Gastroesophageal sphincter (tissue), 3 donors: ENCODE results near the gene TLX3.

Experiments
- CTCF ChIP-seq, 4 experiments: fragments of 200-600 bp in 2 of 4; fragments of 450-650 bp in 2 of 4; sonication (generic) in 1 of 4; IDR thresholded peaks; one replicate each; pipeline ENCODE4 v1.5.1; 2017 to 2019; ENCODE audit warnings: antibody characterized with exemption in 4 of 4, mild to moderate bottlenecking in 2 of 4, moderate library complexity in 2 of 4
- EP300 ChIP-seq: sonication (generic); formaldehyde crosslinking; IDR thresholded peaks from one replicate; pipeline ENCODE4 v1.6.1; 2017; ENCODE audit warnings: antibody characterized with exemption, mild to moderate bottlenecking
- POLR2A ChIP-seq, 2 donors: fragments of 450-650 bp; IDR thresholded peaks; one replicate each; pipeline ENCODE4 v1.6.1; 2017; ENCODE audit warnings: antibody characterized with exemption in 2 of 2, mild to moderate bottlenecking in 2 of 2, moderate library complexity in 1 of 2
- POLR2AphosphoS5 ChIP-seq: sonication (generic); formaldehyde crosslinking; IDR thresholded peaks from one replicate; pipeline ENCODE4 v1.6.1; 2017; ENCODE audit warnings: antibody characterized with exemption

- TF ChIP-seq POLR2A (IDR thresholded peaks at IDR 0.05) (no peak), CTCF (IDR thresholded peaks at IDR 0.05) (no peak), POLR2AphosphoS5 (no peak), EP300 (no peak)
Measured at GRCh38 chr5:171275841-171276544, 33.1 kb upstream of the TLX3 start.
